Loucy (cell line): ENCODE measurements around the gene LSM6.

Experiments used
- H2AFZ ChIP-seq: fragments of 200-600 bp; sonication (generic); 2 replicates; pipeline ENCODE4 v1.6.0; 2016; ENCODE audit warnings: antibody characterized with exemption, mild to moderate bottlenecking, low read length, moderate library complexity
- H3F3A ChIP-seq: fragments of 200-600 bp; 2 replicates; pipeline ENCODE4 v1.6.0; 2016; ENCODE audit warnings: antibody characterized with exemption, low read depth, mild to moderate bottlenecking
- H3K27me3 ChIP-seq: fragments of 200-600 bp; sonication (generic); 2 replicates; pipeline ENCODE4 v1.6.1; 2014; ENCODE audit warnings: low read length, mild to moderate bottlenecking; ENCODE audit not compliant: insufficient read depth, poor library complexity, severe bottlenecking
- H3K36me3 ChIP-seq: fragments of 200-600 bp; sonication (generic); 2 replicates; pipeline ENCODE4 v1.6.1; 2016; ENCODE audit warnings: low read length; ENCODE audit not compliant: insufficient read depth
- H3K4me1 ChIP-seq: fragments of 200-600 bp; sonication (generic); 2 replicates; pipeline ENCODE4 v1.5.1; 2014; ENCODE audit warnings: low read length, mild to moderate bottlenecking; ENCODE audit not compliant: insufficient read depth, poor library complexity, severe bottlenecking
- H3K4me2 ChIP-seq: fragments of 200-600 bp; sonication (generic); 2 replicates; pipeline ENCODE4 v1.6.0; 2014; ENCODE audit warnings: antibody characterized with exemption, low read length, low read depth, mild to moderate bottlenecking; ENCODE audit not compliant: poor library complexity, severe bottlenecking
- H3K4me3 ChIP-seq: fragments of 200-600 bp; sonication (generic); 2 replicates; pipeline ENCODE4 v1.5.1; 2014; ENCODE audit warnings: low read length, mild to moderate bottlenecking, mixed read lengths; ENCODE audit not compliant: poor library complexity, severe bottlenecking
- H3K79me2 ChIP-seq: fragments of 200-600 bp; sonication (generic); 2 replicates; pipeline ENCODE4 v1.6.1; 2014; ENCODE audit warnings: low read length; ENCODE audit not compliant: insufficient read depth
- H3K9ac ChIP-seq: fragments of 200-600 bp; sonication (generic); 2 replicates; pipeline ENCODE4 v1.6.0; 2014; ENCODE audit warnings: mild to moderate bottlenecking, low read depth, low read length, moderate library complexity; ENCODE audit not compliant: poor library complexity, severe bottlenecking
- H3K9me2 ChIP-seq: fragments of 200-600 bp; sonication (generic); replicated peaks from 2 replicates; pipeline ENCODE4 v1.6.1; 2016; ENCODE audit warnings: low read depth, low read length, mixed read lengths
- H3K9me3 ChIP-seq: fragments of 200-600 bp; sonication (generic); 2 replicates; pipeline ENCODE4 v1.6.1; 2014; ENCODE audit warnings: mild to moderate bottlenecking, antibody characterized with exemption, low read length, low read depth; ENCODE audit not compliant: insufficient read depth
- H4K20me1 ChIP-seq: fragments of 200-600 bp; sonication (generic); 2 replicates; pipeline ENCODE4 v1.6.0; 2014; ENCODE audit warnings: antibody characterized with exemption, low read length, mild to moderate bottlenecking; ENCODE audit not compliant: insufficient read depth, poor library complexity, severe bottlenecking
- CTCF ChIP-seq: fragments of 200-600 bp; sonication (generic); conservative IDR thresholded peaks from 2 replicates; pipeline ENCODE4 v1.5.1; 2014; ENCODE audit warnings: mild to moderate bottlenecking, antibody characterized with exemption, low read length
- EZH2phosphoT487 ChIP-seq: fragments of 200-600 bp; IDR thresholded peaks from 2 replicates; pipeline ENCODE4 v1.6.1; 2018; ENCODE audit warnings: antibody characterized with exemption, mild to moderate bottlenecking, moderate library complexity, borderline replicate concordance

The LSM6 gene

GRCh38 chr4:146175541-146176453, at the start of gene LSM6:
Gene LSM6 (plus strand): TSS chr4:146175718. CDS start chr4:146182922, 7,204 bp downstream.
- TF ChIP-seq EZH2phosphoT487 (no peak), CTCF (no peak)
- H3K4me3 ChIP-seq: peak within 1 kb of the TSS; percentile 97
- H3K79me2 ChIP-seq: peaks cover 48% of the 10 kb centered on the region
- H3F3A ChIP-seq: no peaks in the 10 kb centered on the region
- H3K9me3 ChIP-seq: no peaks in the 10 kb centered on the region
- peak within 1 kb of the TSS; percentile 89 for H3K9ac ChIP-seq
- H3K4me2 ChIP-seq: peak within 1 kb of the TSS; percentile 86
- H3K4me1 ChIP-seq: peaks cover 49% of the 10 kb centered on the region
- no peaks in the 10 kb centered on the region for H3K27me3 ChIP-seq
- no peaks in the 10 kb centered on the region for H3K36me3 ChIP-seq
- no peaks in the 10 kb centered on the region for H3K9me2 ChIP-seq
- H2AFZ ChIP-seq: peak within 1 kb of the TSS; percentile 100
- H4K20me1 ChIP-seq: peaks cover 38% of the 10 kb centered on the region

DNA sequence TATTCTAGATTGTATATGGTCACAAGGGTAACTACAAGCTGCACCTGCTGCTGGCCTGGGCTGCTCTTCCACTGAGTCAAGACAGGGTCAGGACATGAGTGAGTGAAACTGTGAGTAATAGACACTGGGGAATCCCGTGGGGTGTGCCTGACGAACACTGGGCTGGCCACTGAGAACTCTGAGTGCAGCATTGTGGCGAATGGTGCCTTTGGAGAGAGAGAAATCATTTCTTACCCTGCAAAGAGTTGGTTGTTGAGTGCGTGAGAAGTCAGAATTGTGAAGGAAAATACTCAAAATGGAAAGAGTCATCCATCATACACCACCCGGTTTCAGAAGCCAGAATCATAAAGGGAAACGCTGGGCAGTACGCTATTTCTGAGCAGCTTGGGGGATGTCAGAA, 43.1 kb upstream of the LSM6 start:
- no peak for TF ChIP-seq EZH2phosphoT487
- no peak for TF ChIP-seq CTCF
- no peaks in the 10 kb centered on the region for H3K36me3 ChIP-seq
- no peaks in the 10 kb centered on the region for H3F3A ChIP-seq
- no peak overlapping the region for H2AFZ ChIP-seq
- no peaks in the 10 kb centered on the region for H3K9me2 ChIP-seq
- no peak overlapping the region for H3K4me2 ChIP-seq
- no peak overlapping the region for H3K9ac ChIP-seq
- no peaks in the 10 kb centered on the region for H3K9me3 ChIP-seq
- H3K79me2 ChIP-seq: no peaks in the 10 kb centered on the region
- no peaks in the 10 kb centered on the region for H3K4me1 ChIP-seq
- no peaks in the 10 kb centered on the region for H4K20me1 ChIP-seq
- H3K4me3 ChIP-seq: no peak overlapping the region
- H3K27me3 ChIP-seq: no peaks in the 10 kb centered on the region

DNA sequence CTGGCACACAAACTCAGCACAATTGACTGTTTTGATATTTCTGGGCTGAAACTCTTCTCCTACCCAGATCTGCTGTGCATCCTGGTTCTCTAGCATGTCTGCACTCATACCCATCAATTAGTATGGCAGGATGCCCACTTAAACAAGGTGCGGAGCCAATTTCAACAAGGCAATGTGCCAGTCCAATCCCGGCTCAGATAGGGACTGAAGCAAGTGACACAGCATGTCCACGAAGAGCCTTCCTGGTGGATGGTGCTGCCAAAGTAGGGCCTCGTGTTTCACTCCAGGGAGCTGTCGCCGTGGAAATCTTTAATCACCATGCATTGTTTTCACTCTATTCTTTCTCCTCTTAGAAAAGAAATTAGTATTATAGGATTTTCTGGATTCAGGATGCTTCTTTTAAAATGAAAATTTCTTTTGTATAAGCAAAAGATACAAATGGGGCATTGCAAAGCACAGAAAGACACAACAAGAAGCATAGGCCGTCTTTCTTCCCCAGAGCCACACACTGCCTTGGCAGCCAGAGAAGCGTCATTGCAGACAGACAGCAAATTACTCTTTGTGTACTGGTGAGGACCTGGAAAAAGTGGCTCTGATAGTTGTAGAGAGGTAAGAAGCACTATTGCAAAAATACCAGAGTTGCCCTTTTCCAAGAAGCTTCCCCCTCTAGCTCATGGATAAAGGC, 40.6 kb upstream of the LSM6 start:
- Histone ChIP-seq H3K9me3 (no peaks in the 10 kb centered on the region), H2AFZ (no peak overlapping the region), H3K79me2 (no peaks in the 10 kb centered on the region), H3K36me3 (no peaks in the 10 kb centered on the region), H3F3A (no peaks in the 10 kb centered on the region), H3K9me2 (no peaks in the 10 kb centered on the region), H4K20me1 (no peaks in the 10 kb centered on the region), H3K27me3 (no peaks in the 10 kb centered on the region), H3K4me2 (no peak overlapping the region), H3K4me1 (no peaks in the 10 kb centered on the region), H3K4me3 (no peak overlapping the region), H3K9ac (no peak overlapping the region)
- TF ChIP-seq EZH2phosphoT487 (no peak), CTCF (no peak)
